Hematopoietic multipotent progenitor cell treated with erythropoietin and hydrocortisone succinate and interleukin-3 and kit ligand, for 15 days (in vitro differentiated cells): ENCODE results near the gene KRTAP4-6.
"Not testable (repeated sequence)": the region's sequence is repeated elsewhere in the genome, so short reads cannot be mapped to it uniquely, and the experiment has no call there.

Experiments used
- DNase-seq: peaks from one replicate; pipeline ENCODE4 v3.0.0-alpha.2; 2015; ENCODE audit warnings: low spot score

Gene KRTAP4-6

DNA sequence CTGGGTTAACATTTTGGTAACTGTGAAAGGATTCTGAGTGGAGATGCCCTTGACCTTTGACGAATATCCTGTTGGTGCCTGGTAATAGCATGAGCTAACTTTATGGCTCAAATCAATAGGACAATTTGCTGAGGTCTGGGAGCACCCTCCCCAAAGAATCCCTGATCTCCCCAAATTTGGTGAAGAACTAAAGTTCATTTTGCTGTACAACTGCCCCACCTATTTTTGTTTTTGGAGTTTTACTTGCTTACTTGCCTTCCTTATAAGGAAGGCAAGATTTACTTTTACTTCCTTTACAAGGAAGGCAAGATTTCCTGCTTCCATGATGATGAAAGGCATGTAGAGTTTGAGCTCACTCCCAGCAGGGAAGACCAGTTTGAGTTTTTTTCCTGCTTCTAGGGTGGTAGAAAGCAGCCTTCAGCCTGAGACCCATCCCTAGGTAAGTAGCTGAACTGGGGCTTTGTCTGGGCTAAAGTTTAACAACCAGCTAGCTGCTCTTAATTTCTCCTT, 32.3 kb downstream of the KRTAP4-6 start:
- no peak for DNase-seq

DNA sequence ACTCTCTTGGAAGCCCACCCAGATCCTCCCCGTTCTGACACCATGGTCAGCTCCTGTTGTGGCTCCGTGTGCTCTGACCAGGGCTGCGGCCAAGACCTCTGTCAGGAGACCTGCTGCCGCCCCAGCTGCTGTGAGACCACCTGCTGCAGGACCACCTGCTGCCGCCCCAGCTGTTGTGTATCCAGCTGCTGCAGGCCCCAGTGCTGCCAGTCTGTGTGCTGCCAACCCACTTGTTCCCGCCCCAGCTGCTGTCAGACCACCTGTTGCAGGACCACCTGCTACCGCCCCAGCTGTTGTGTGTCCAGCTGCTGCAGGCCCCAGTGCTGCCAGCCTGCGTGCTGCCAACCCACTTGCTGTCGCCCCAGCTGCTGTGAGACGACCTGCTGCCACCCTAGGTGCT, 35.0 kb downstream of the KRTAP4-6 start, which contains the start of gene KRTAP4-9:
Gene KRTAP4-9, plus strand, starts transcription at position 43 of the 400 bp plus-strand sequence. Its CDS starts 0 bp downstream, at position 43.
- not testable (repeated sequence) for DNase-seq

DNA sequence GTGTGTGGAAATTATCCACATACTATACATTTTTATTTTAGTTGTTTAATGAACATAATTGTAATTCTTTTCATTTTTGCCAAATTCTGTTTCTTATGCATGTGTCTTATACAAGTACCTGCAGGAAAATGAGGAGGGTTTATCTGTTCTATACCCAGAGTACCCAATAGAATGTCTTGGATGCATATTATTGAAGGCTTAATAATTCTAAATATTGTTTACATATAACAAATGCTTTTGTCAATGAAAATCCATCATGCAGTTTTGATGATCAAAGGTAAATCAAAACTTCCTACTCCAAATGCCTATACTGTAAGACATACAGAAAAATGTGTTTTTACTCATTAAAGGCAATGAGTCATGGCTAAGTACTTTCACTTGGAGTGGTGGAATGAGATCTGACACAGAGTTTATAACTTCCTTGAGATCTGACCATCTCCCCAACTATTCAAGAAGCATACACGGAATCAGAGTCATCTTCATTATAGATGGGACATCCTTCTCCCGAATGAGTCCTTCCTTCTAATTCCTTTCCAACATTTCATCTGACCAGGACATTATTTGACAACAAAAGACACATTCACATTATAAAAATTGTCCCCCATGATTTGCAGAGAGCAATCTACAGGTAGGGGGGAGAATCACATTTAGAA, 35.8 kb downstream of the KRTAP4-6 start:
- not testable (repeated sequence) for DNase-seq

DNA sequence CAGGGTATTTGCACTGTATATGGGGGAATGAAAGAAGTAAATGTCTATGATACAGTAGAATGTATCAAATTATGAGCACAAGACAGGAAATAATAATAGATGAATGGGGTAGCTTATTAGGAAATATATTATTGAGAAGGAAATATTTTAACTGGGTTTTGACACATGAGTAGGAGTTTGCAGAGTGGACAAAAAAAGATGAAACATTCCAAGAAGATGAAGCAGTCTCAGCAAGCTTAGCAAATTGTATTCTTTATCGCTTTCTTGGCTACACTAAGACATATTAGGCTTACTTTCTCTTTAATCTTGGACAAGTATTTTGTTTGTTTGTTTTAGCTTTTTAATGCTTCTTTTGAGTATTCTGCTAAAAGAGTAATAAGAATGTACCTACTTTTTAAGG, 36.4 kb downstream of the KRTAP4-6 start:
- DNase-seq, result no peak

DNA sequence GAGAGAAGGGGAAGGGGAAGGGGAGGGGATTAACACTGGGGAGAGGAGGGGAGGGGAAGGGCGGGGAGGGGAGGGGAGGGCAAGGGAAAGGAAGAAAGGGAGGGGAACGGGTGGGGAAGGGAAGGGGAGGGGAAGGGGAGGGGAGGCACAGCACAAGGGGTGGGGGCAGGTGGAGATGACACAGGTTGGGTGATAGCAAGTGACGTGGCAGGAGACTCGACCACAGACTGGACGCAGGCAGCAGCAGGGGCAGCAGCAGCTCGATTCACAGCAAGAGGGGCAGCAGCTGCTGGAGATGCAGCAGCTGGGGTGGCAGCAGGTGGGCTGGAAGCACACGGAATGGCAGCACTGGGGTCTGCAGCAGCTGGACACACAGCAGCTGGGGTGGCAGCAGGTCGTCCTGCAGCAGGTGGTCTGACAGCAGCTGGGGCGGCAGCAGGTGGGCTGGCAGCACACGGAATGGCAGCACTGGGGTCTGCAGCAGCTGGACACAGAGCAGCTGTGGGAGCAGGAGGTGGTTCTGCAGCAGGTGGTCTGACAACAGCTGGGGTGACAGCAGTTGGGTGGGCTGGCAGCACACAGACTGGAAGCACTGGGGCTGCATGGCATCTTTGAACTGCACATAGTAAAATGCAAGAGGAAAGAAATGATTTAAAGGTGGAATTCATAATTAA, 38.6 kb downstream of the KRTAP4-6 start, which contains the start of gene KRTAP4-16:
Gene KRTAP4-16, minus strand, starts transcription at position 624 of the 674 bp plus-strand sequence. Its CDS starts 0 bp downstream, at position 624.
- no peak for DNase-seq

DNA sequence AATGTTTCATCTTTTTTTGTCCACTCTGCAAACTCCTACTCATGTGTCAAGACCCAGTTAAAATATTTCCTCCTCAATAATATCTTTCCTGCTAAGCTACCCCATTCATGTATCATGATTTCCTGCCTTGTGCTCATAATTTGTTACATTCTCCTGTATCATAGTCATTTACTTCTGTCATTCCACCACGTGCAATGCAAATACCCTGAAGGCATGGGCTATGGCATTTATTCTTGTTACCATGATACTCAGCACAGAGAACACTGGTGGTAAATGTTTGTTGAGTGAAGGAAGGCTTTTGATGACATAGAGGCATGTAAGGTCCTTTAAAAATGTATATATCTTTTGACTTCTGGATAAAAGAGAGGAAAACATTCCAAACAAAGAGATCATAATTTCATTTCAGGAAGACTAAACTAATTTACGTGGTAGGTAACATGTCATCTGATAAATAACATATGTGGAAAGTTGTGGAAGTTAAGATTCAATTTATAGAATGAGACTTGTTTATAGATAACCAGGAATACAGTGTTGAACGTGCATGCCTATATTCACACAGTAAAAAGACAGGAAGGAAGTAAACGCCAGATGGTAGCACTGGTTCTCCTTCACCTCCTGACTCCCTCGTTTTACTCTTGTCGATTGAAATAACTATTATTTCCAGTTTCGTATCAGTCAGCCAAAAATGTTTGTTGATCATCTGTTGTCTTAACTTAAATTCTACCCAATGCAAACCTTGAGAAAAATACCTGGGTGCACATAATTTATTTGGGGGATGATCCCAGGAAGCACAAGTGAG, 40.5 kb downstream of the KRTAP4-6 start:
- DNase-seq, result not testable (repeated sequence)

DNA sequence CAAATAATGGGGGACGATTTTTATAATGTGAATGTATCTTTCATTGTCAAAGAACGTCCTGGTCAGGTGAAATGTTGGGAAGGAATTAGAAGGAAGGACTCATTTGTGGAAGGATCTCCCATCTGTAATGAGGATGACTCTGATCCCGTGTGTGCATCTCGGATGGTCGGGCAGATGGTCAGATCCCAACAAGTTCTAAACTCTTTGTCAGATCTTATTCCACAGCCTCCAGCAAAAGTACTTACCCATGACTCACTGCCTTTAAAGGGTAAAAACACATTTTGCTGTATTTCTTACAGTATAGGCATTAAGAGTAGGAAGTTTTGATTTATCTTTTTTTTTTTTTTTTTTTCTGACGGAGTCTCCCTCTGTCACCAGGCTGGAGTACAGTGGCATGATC, 41.9 kb downstream of the KRTAP4-6 start:
- no peak for DNase-seq

DNA sequence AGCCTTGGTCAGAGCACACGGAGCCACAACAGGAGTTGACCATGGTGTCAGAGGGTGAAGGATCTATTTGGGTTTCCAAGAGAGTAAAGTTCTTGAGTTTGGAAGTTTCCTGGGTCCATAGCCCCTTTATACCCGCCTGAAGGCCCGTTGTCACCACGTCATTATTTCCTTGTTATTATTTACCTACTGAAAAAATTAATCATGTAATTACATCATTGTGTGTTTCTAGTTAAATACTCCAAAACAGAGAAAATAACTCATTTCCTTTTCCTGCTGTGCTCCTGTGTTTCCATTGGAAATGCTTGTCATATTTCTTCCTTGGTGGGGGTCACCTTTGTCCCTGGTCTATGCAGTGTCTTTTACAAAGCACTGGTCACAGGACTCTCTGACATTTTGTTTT, 42.3 kb downstream of the KRTAP4-6 start, which contains the start of gene KRTAP4-8:
Gene KRTAP4-8, minus strand, starts transcription at position 101 of the 400 bp plus-strand sequence. Its CDS starts 58 bp downstream, at position 43.
- DNase-seq, result no peak

DNA sequence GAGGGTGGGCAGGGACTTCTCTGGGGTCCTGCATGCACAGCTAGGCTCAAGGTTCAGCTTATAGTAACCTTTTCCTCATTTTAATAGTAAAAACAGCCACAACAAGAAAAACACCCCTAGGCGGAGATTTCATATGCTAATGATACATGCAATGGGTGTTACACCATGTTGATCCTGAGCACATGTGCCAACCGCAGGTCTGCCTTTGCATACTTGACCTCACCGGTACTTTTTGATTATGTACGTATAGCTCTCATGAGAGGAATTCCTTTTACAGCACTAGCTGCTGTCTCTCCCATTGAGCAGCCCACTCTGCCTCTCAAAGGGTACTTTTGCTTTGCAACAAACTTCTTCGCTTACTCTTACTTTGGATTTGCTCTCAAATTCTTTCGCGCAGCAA, 44.3 kb downstream of the KRTAP4-6 start:
- no peak for DNase-seq
